Stimulated activated CD4-positive, alpha-beta T cell treated with anti-CD3 and anti-CD28 coated beads, Interleukin-4, amount 100 ng/mL, for 4 hours (primary cell): Measurements from ENCODE around the gene OFD1.
"Not testable (repeated sequence)": the region's sequence is repeated elsewhere in the genome, so short reads cannot be mapped to it uniquely, and the experiment has no call there.

Experiments used
- DNase-seq, 2 experiments: peaks; one replicate each; pipeline ENCODE4 v3.0.0-alpha.2; 2020

The OFD1 gene

DNA sequence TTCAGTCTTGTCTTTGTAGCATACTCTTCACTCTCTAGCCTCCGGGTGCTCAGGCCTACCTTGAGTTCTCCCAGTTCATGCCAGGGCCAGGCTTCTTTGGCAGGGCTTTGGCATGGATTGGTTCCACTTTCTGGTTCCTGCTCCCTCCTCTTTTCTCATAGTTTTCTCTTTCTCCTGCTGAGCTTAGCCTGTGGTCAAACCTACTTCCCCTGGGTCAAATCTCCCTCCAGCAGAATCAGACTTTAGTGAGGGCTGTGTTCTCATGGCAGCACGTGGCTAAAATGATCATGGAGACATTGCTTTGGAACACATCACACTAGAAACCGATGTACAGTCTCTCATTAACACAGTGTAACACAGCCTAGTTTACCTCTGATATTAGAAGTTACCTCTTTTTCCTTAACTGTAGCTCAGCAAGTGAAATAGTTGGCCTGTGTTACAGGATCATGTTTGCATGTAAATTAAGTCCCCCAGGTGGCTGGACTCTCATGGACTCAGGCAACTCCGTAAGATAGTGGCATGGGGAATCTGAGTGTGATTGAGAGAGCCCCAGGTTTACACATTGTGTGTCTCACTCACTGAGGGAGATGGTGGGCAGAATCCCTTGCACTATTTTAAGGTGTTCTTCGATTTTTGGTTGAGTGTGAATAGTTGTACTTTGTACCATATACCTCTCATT is 32.3 kb upstream of the OFD1 start:
- no peak for DNase-seq

GRCh38 chrX:13703135-13703534 is 31.4 kb upstream of the OFD1 start:
- DNase-seq: no peak

- DNase-seq: no peak
Measured at GRCh38 chrX:13703589-13703988, 31.0 kb upstream of the OFD1 start.

- no peak for DNase-seq
Measured at GRCh38 chrX:13711141-13711540, 23.4 kb upstream of the OFD1 start.

GRCh38 chrX:13716455-13716854 is 18.1 kb upstream of the OFD1 start:
- DNase-seq: no peak

GRCh38 chrX:13716905-13717304 is 17.6 kb upstream of the OFD1 start:
- peak in 1 of 2 experiments; percentile 5 for DNase-seq

- no peak for DNase-seq
Measured at GRCh38 chrX:13717700-13718472, 16.7 kb upstream of the OFD1 start.

GRCh38 chrX:13719192-13719856 is 15.2 kb upstream of the OFD1 start:
- no peak for DNase-seq

GRCh38 chrX:13721371-13721770 is 13.2 kb upstream of the OFD1 start:
- no peak for DNase-seq

GRCh38 chrX:13721819-13722519 is 12.6 kb upstream of the OFD1 start:
- no peak for DNase-seq

- peak in 1 of 2 experiments; percentile 31 for DNase-seq
Measured at GRCh38 chrX:13724878-13725277, 9.7 kb upstream of the OFD1 start.

DNA sequence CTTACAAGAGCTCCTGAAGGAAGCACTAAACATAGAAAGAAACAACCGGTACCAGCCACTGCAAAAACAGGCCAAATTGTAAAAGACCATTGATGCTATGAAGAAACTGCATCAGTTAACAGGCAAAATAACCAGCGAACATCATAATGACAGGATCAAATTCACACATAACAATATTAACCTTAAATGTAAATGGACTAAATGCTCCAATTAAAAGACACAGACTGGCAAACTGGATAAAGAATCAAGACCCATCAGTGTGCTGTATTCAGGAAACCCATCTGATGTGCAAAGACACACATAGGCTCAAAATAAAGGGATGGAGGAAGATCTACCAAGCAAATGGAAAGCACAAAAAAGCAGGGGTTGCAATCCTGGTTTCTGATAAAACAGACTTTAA is 8.0 kb upstream of the OFD1 start:
- DNase-seq: not testable (repeated sequence)

- DNase-seq: not testable (repeated sequence)
Measured at GRCh38 chrX:13730523-13730922, 4.0 kb upstream of the OFD1 start.

- no peak for DNase-seq
Measured at GRCh38 chrX:13732246-13733067, 2.1 kb upstream of the OFD1 start.

GRCh38 chrX:13733506-13733905 is 1.0 kb upstream of the OFD1 start:
- no peak for DNase-seq

DNA sequence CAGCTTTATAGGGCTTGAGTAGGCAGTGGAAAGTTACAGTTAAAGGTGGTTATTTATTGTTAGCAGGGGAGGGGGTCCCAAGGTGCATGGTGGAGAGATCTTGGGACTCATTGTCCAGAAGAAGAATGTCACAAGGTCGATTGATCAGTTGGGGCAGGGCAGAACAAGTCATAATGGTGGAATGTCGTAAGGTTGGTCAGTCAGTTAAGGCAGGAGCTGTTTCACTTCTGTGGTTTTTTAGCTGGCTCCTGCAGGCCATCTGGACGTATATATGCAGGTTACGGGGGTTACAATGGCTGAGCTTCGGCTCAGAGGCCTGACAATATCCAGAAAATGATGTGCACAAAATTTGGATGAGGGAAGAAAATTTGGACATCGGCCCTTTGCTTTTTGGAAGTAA is 7.1 kb downstream of the OFD1 start:
- DNase-seq: no peak

DNA sequence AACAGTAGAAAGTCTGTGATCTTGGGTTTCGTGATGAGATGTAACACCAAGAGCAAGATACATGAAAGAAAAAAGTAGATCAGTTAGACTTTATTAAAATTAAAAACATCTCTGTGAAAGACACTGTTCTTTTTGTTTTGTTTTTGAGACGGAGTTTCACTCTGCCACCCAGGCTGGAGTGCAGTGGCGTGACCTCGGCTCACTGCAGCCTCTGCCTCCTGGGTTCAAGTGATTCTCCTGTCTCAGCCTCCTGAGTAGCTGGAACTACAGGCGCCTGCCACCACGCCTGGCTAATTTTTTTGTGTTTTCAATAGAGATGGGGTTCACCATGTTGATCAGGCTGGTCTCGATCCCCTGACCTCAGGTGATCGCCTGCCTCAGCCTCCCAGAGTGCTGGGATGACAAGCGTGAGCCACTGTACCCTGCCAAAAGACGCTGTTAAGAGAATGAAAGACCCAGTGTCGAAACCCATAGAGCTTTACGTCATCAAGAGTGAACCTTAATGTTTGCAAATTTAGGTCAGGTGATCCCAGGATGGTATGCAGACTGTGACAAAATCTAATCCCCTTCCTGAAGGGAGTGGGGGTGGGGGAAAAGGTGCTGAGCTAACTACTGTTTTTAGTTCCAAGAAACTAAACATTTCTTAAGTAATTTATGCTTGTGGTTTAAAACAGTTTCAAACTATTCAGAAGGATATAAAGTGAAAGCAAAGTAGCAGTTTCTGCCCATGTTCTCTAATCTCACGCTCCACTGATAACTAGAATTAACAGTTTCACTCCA is 8.0 kb downstream of the OFD1 start:
- peak; percentile 15 to 37 for DNase-seq

- peak in 1 of 2 experiments; percentile 17 for DNase-seq
Measured at GRCh38 chrX:13747836-13748235, 13.3 kb downstream of the OFD1 start.

DNA sequence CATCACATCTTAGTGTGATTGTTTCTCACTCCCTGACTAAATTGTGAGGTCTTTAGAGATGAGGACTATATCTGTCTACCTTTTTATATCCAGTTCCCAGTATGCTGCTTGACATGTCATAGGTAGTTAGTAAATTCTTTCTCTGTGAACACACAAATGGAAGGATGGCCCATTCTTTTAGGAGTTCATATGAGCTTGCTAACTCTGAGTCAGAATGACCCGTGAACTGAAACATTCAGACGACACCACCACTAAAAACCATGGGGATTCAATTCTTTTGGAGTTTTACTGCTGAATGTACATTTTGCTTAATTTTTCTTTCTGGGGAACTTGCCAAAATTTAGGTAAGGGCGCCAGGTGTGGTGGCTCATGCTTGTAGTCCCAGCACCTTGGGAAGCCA is 13.9 kb downstream of the OFD1 start:
- no peak for DNase-seq

- no peak for DNase-seq
Measured at GRCh38 chrX:13750204-13750603, 15.7 kb downstream of the OFD1 start.

- no peak for DNase-seq
Measured at GRCh38 chrX:13750812-13751211, 16.3 kb downstream of the OFD1 start.

GRCh38 chrX:13752141-13752540 is 17.6 kb downstream of the OFD1 start:
- no peak for DNase-seq
